NCI-H2107 (cell line): ENCODE results near the gene SCT.

Source experiments
- DNase-seq: peaks from one replicate; lab custom pipeline; 2025; lab: John Stamatoyannopoulos, UW

The SCT gene

DNA sequence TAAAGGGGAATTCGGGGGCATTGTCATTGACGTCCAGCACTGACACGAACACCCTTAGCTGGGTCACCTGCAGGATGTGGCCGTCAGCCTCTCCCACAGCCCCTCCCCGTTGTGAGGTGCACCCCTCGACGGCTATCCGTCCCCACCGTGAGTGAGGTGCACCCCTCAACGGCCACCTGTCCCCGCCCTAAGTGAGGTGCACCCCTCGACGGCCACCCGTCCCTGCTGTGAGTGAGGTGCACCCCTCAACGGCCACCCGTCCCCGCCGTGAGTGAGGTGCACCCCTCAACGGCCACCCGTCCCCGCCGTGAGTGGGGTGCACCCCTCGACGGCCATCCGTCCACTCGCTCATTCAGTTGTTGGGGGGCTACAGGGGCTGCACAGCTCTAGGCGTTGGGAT is 5.1 kb downstream of the SCT start:
- DNase-seq = no peak

DNA sequence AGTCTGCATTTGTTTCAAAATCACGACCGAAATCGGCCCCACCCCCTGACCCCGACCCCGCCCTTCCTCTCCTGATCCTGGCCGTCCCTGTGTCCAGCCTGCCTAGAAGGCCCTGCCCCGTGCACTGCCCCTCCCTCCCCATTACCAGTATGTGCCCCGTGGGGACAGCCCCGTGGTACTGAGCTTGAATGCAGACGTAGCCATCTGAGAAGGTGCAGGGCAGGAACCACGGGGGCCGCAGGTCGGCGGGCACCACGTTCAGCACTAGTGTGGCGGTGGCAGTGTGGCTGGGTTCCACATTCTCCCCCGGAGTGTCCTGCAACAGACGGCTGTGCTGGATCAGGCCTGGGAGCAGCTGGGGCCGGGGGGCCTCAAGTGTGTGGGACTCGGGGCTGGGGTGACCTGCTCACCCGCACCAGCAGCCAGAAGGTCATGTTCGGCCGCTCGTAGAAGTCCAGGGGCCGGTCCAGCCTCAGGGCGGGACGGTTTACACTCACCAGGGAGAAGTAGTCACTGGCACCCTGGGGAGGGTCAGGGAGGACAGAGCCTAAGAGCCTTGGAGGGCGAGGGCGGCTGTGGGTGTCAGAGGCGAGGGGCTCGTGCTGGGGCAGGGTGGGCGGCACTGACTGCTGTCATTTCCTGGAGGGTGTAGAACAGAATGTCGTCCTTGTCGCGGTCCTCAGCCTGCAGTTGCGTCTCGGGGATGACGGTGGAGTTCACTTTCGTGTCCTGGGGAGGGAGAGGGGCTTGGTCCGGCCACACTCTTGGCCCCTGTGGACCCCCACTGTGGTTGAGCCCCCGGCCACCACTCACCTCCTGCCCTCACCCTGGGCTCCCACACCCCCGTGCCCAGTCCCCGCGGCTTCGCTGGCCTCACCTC is 5.8 kb downstream of the SCT start:
- DNase-seq = no peak

DNA sequence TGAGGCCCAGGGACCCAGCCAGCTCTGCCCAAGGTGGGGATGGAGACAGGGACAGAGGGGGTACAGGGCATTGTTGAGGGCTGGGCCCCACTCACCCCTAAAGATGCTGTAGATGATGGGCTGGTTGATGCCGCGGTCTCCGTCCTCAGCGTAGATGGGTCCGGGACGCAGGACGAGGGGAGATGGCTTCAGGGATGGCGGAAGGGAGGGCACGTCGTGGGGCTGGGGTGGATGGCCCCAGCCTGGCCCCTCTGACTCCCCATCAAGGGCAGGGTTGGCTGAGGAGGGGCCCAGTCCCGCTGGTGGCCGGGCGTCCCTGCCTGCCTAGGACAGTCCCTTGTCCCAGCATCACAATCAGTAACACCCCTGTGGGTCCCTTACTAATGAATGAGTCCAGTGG is 6.8 kb downstream of the SCT start:
- DNase-seq = no peak

GRCh38 chr11:619628-620050 is 7.3 kb downstream of the SCT start:
- DNase-seq = no peak

DNA sequence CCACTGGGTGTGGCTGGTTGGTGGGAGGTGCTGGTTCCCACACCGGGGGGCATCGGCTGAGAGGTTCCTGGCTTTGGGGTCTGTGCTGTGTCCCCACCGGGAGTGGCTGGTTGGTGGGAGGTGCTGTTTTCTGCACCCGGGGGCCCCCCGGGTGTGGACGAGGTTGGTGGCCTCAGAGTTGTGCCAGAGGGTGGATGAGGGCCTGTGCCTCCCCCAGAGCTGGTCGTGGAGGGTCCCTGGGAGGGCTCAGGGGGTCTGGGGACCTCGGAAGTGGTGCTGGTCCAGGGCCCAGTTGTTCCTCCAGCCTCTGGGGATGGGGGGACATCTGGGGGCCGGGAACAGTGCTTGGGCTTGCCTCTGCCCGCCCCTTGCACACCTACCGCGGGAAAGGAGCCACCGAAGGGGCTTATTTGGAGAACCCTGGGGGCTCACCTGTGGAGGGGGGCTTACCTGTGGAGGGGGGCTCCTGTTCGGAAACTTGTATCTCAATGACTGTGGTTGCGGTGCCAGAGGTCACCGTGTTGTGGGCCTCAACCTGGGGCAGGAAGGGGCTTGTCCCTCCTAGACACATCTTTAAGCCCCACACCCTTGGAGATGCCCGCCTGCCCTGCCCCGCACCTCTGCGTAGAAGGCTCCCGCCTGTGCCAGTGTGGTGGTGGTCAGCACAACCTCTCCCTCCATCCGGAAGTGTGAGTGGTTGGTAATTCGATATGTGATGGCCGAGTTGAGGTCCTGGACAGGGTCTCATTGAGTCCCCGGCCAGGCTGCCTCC is 7.9 kb downstream of the SCT start:
- no peak for DNase-seq

GRCh38 chr11:617912-618682 is 8.9 kb downstream of the SCT start:
- DNase-seq = no peak

GRCh38 chr11:617199-617911 is 9.6 kb downstream of the SCT start:
- DNase-seq = no peak

- DNase-seq = no peak
Measured at GRCh38 chr11:616320-617198, 10.4 kb downstream of the SCT start.

GRCh38 chr11:615504-616319 is 11.3 kb downstream of the SCT start, which contains the start of gene IRF7:
TSS of gene IRF7 (minus strand) at chr11:615950. CDS start at chr11:615364, 586 bp downstream.
- peak; percentile 69 for DNase-seq

DNA sequence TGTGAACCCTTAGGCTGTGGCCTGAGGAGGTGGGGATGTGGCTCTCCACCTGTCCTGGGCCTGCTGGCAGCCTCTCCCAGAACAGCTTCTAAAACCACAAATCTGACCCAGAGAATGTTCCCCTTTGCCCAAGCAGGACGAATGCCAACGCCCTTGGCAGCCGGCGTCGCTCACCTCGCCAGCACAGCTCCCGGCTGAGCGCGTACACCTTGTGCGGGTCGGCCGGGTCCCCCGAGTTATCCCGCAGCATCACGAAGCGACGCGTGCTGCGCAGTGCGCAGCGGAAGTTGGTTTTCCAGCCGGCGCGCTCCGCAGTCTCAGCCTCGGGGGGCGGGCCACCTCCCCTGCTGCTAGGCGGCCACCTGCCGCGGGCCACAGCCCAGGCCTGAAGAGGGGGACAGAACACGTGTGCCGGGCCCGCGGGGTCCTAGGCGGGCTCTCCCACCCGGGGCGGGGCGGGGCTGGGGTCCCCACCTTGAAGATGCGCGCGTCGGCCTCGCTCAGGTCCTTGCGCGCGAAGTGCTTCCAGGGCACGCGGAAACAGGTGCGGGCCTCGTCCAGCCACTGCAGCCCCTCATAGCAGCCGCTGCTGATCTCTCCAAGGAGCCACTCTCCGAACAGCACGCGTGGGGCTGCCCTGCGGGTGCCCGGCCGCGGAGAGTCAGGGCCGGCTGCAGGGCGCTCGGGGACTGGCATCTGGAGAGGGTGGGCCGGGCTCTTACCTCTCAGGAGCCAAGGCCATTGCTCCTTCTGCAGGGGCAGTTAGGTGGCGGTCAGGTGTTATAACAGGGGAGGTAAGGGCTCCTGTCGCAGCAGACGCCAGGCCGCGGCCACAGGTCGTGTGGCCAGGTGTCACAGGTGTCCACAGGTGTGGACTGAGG is 12.1 kb downstream of the SCT start:
- no peak for DNase-seq

- DNase-seq = no peak
Measured at GRCh38 chr11:614021-614622, 12.9 kb downstream of the SCT start.

DNA sequence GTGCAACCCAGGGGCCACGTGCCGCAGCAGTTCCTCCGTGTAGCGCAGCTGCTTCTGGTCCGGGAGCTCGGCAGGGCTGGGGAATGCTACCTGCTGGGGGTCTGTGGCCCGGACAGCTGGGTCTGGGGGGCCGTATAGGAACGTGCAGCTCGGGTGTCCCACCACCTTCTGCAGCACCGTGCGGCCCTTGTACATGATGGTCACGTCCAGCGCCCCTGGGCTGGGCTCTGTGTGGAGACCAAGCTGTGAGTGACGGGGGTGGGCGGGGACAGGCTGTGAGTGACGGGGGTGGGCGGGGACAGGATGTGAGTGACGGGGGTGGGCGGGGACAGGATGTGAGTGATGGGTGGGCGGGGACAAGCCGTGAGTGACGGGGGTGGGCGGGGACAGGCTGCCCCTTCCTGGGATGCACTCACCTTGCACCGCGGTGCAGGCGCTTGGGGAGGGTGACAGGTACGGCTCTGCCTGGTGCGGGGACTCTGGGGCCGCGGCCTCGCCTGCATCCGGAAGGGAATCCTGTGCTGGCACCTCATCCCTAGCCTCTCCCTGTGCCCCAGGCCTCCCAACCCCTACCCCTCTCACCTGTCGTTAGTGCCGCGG is 13.5 kb downstream of the SCT start:
- DNase-seq = no peak

- no peak for DNase-seq
Measured at GRCh38 chr11:612961-613300, 14.1 kb downstream of the SCT start.

DNA sequence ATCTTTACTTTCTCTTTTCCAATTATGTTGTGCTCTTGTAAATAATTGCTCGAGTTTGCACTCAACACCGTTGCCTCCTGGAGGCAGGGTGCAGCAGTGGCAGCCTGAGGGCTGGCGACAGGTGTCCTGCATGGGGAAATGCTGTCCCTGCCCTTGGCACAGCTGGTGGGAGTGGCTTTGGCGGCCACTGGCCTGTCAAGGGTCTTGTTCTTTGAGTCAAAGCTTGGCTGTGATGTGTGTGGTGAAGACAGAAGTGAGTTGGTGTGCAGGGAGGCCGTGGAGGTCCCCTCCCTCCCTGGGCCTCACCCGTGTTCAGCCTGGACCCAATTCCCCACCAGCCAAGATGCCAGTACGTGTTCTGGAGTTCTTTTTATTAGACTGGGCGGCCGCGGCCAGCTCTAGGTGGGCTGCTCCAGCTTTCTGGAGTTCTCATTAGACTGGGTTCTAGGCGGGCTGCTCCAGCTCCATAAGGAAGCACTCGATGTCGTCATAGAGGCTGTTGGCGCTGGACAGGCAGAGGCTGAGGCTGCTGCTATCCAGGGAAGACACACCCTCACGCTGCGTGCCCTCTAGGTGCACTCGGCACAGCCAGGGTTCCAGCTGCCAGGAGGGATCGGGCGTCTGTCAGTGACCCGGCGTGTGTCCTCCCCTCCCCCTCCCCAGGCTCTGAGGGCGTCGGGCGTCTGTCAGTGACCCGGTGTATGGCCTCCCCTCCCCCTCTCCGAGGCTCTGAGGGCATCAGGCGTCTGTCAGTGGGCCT is 14.6 kb downstream of the SCT start:
- DNase-seq = no peak

GRCh38 chr11:611001-611996 is 15.7 kb downstream of the SCT start:
- DNase-seq = no peak

DNA sequence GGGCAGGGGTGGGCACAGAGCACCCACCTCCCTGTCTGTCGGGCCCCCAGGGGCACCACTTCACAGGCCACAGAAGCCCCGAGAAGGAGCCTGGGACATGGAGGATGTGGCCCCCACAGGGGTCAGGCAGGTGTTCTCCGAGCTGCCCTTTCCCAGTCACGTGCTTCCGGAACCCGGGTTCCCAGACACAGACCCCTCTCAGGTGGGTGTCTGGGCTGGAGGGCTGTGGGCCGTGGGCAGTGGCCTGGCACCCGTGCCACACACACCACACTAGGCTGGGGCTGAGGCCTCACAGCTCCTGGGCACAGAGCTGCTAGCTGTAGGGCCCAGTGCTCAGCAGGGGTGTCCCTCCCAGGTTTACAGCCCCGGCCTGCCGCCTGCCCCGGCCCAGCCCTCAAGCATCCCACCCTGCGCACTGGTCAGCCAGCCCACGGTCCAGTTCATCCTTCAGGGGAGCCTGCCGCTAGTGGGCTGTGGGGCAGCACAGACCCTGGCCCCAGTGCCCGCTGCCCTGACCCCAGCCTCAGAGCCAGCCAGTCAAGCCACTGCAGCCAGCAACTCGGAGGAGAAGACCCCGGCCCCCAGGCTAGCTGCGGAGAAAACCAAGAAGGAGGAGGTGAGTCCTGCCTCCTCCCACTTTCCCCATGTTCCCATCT is 16.7 kb downstream of the SCT start:
- DNase-seq = no peak
